Thoracic aorta (tissue), 2 donors: ENCODE data around the gene ART1. TPM values are rescaled to one million over a fixed set of nuclear protein-coding genes. Genes with fewer than 3 reads are reported as not detected.

Experiments
- ATAC-seq: fragments of 150-250 bp; one replicate; pipeline ENCODE4 v1.8.0; 2017; ENCODE audit warnings: low read depth; ENCODE audit not compliant: insufficient number of reproducible peaks, low FRiP score
- DNase-seq: peaks from one replicate; pipeline ENCODE4 v3.0.0-alpha.2; 2020; ENCODE audit warnings: low spot score
- H3K27ac ChIP-seq, 2 donors: fragments of 200-600 bp; sonication (generic); 1 replicate in 1 of 2; 2 replicates in 1 of 2; pipeline ENCODE4 v1.5.1; 2016; ENCODE audit warnings: mild to moderate bottlenecking in 2 of 2, moderate library complexity in 2 of 2
- H3K27me3 ChIP-seq: fragments of 200-600 bp; sonication (generic); replicated peaks from 2 replicates; pipeline ENCODE4 v1.6.0; 2016; ENCODE audit warnings: mild to moderate bottlenecking; ENCODE audit not compliant: insufficient read depth
- H3K36me3 ChIP-seq: fragments of 200-600 bp; sonication (generic); one replicate; pipeline ENCODE4 v1.5.1; 2016
- H3K4me1 ChIP-seq, 2 donors: fragments of 200-600 bp; sonication (generic); 1 replicate in 1 of 2; 2 replicates in 1 of 2; pipeline versions ENCODE4 v1.5.1 to v1.6.0; 2016; ENCODE audit warnings: low read depth in 2 of 2, mild to moderate bottlenecking in 1 of 2; ENCODE audit not compliant: control insufficient read depth in 1 of 2
- H3K4me3 ChIP-seq: fragments of 200-600 bp; sonication (generic); 2 replicates; pipeline ENCODE4 v1.5.1; 2016; ENCODE audit warnings: mild to moderate bottlenecking
- H3K9me3 ChIP-seq: fragments of 200-600 bp; sonication (generic); 2 replicates; pipeline ENCODE4 v1.5.1; 2016
- total RNA-seq, 2 donors: library from RNA; depleted of rRNA; stranded (reverse); fragments of >200 nt; gene quantifications; one replicate each; pipeline versions ENCODE4 v1.1.0 to v1.2.3, GENCODE V29; 2016
- TF ChIP-seq, protein P1 (sequence below): fragments of 200-600 bp; sonication (generic); IDR thresholded peaks from one replicate; pipeline ENCODE4 v1.5.1; 2019; ENCODE audit warnings: antibody characterized with exemption

Gene ART1
- total RNA-seq, 2 donors from 2014 or later, result not detected

DNA sequence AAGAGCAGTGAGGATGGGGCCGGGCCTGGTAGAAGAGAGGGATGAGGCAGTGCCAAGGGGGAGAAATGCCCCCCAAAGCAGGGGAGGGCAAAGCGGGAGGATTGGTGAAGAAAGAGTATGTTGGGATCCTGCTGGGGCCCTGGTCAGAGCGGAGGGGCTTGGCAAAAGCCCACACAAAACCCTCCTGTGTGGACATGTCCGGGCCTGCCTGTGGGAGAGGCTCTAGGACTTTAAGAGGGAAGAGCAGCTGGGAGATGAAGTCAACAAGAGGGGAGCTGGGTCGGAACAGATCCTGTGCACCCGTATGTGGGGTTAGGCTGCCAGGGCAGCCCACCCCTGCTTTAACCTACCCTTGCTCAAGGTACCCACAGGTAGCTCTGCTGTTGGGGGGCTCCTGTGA, 28.9 kb upstream of the ART1 start:
- no peak overlapping the region for H3K4me3 ChIP-seq
- H3K4me1 ChIP-seq, result no peaks in the 10 kb centered on the region
- H3K9me3 ChIP-seq, result no peaks in the 10 kb centered on the region
- no peak overlapping the region for H3K27ac ChIP-seq
- no peaks in the 10 kb centered on the region for H3K27me3 ChIP-seq
- no peaks in the 10 kb centered on the region for H3K36me3 ChIP-seq
- DNase-seq, result no peak
- no peak for ATAC-seq
- TF ChIP-seq, protein P1, sequence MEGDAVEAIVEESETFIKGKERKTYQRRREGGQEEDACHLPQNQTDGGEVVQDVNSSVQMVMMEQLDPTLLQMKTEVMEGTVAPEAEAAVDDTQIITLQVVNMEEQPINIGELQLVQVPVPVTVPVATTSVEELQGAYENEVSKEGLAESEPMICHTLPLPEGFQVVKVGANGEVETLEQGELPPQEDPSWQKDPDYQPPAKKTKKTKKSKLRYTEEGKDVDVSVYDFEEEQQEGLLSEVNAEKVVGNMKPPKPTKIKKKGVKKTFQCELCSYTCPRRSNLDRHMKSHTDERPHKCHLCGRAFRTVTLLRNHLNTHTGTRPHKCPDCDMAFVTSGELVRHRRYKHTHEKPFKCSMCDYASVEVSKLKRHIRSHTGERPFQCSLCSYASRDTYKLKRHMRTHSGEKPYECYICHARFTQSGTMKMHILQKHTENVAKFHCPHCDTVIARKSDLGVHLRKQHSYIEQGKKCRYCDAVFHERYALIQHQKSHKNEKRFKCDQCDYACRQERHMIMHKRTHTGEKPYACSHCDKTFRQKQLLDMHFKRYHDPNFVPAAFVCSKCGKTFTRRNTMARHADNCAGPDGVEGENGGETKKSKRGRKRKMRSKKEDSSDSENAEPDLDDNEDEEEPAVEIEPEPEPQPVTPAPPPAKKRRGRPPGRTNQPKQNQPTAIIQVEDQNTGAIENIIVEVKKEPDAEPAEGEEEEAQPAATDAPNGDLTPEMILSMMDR, result no peak

DNA sequence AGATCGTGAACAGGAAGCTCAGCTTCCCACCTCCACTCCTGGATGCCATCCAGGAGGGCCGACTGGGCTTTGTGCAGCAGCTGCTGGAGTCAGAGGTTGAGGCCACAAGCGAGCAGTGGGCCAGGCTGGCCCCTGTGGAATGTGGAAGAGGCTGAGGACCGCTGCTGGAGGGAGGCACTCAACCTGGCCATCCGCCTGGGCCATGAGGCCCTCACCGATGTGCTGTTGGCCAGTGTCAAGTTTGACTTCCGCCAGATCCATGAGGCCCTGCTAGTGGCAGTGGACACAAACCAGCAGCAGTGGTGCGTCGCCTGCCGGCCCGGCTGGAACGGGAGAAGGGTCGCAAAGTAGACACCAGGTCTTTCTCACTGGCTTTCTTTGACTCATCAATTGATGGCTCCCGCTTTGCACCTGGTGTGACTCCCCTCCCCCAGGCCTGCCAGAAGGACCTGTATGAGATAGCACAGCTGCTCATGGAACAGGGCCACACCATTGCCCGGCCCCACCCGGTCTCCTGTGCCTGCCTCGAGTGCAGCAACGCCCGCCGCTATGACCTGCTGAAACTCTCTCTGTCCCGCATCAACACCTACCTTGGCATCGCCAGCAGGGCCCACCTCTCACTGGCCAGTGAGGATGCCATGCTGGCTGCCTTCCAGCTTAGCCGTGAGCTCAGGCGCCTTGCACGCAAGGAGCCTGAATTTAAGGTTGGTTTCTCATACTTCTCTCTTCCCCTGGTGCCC, 28.0 kb upstream of the ART1 start:
- Histone ChIP-seq H3K9me3 (no peaks in the 10 kb centered on the region), H3K36me3 (no peaks in the 10 kb centered on the region), H3K4me1 (no peaks in the 10 kb centered on the region), H3K27ac (no peak overlapping the region), H3K27me3 (no peaks in the 10 kb centered on the region), H3K4me3 (no peak overlapping the region)
- TF ChIP-seq, protein P1, result no peak
- DNase-seq (no peak), ATAC-seq (no peak)

DNA sequence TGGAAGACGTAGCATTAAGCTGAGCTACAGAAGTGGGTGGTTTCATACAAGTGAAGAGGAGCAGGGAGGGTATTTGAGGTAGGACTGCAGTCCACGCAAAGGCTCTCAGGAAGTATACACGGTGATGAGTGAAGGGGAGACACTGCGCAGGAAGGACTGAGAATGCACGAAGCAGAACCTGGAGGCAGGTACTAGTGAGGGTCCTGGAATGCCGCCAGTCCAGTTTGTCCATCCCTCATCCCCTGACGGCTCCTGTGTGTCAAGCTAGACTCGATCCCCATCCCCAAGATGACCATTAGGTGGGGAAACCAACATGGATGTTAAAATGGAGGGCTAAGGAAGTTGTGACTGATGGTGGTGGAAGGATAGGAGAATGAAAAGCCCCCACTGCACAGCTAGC, 26.9 kb upstream of the ART1 start:
- no peaks in the 10 kb centered on the region for H3K27me3 ChIP-seq
- ATAC-seq (no peak), DNase-seq (no peak)
- no peaks in the 10 kb centered on the region for H3K9me3 ChIP-seq
- TF ChIP-seq, protein P1, result no peak
- no peaks in the 10 kb centered on the region for H3K4me1 ChIP-seq
- no peak overlapping the region for H3K4me3 ChIP-seq
- H3K36me3 ChIP-seq, result no peaks in the 10 kb centered on the region
- H3K27ac ChIP-seq, result no peak overlapping the region

DNA sequence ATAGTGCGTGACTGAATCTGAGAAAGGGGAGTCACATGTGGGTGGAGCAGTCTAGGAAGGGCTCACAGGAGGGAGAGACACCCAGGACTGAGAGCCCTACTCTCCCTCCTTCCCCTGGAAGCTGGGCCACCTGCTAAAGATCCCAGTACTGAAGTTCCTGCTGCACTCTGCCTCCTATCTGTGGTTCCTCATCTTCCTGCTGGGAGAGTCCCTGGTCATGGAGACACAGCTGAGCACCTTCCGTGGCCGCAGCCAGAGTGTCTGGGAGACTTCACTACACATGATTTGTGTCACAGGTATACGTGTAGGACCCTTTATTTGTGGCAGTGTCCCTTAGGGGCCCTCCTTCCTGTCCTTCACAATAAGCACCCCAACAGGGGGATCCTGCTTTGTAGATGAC, 22.4 kb upstream of the ART1 start:
- Histone ChIP-seq H3K36me3 (no peaks in the 10 kb centered on the region), H3K4me3 (no peak overlapping the region), H3K4me1 (no peaks in the 10 kb centered on the region), H3K9me3 (no peaks in the 10 kb centered on the region), H3K27me3 (no peaks in the 10 kb centered on the region), H3K27ac (no peak overlapping the region)
- no peak for DNase-seq
- TF ChIP-seq, protein P1, result no peak
- ATAC-seq, result no peak

DNA sequence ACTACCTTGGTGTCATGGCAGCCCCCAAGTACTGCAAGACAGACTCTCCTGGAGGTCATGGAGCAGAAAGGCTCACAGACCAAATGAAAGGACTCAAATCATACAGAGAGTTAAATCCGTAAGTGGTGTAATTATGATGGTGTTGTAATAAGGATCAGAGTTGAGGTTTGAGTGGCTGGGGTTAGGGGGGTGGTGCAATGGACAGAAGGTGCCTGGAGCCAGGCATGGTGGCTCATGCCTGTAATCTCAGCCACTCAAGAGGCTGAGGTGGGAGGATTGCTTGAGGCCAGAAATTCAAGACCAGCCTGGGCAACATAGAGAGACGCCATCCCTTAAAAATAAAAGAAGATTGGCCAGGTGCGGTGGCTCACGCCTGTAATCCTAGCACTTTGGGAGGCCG, 21.8 kb upstream of the ART1 start:
- ATAC-seq, result no peak
- Histone ChIP-seq H3K9me3 (no peaks in the 10 kb centered on the region), H3K4me1 (no peaks in the 10 kb centered on the region), H3K27ac (no peak overlapping the region), H3K27me3 (no peaks in the 10 kb centered on the region), H3K4me3 (no peak overlapping the region), H3K36me3 (no peaks in the 10 kb centered on the region)
- no peak for DNase-seq
- TF ChIP-seq, protein P1, result no peak
